HepG2 (cell line): Measurements from ENCODE around the gene NHERF2. TPM values are rescaled to one million over a fixed set of nuclear protein-coding genes. Genes with fewer than 3 reads are reported as not detected.

ENCODE experiments used
- BATF2 ChIP-seq: sonication (generic); formaldehyde crosslinking; IDR thresholded peaks from 2 replicates; pipeline ENCODE4 v1.8.0; 2022; ENCODE audit warnings: mild to moderate bottlenecking, missing genetic modification reagents, moderate library complexity
- CCAR2 ChIP-seq: fragments of 200-400 bp; formaldehyde crosslinking; optimal IDR thresholded peaks from 2 replicates; pipeline ENCODE3; 2018; ENCODE audit warnings: low read depth, mild to moderate bottlenecking, low read length, moderate library complexity
- CEBPZ ChIP-seq: IDR thresholded peaks from 2 replicates; pipeline ENCODE4 v1.6.1; 2012; ENCODE audit warnings: low read length, improper control_type of control experiment
- CSRNP1 ChIP-seq: sonication (generic); formaldehyde crosslinking; IDR thresholded peaks from 2 replicates; pipeline ENCODE4 v1.8.1; 2023; ENCODE audit warnings: mild to moderate bottlenecking, missing genetic modification reagents
- DNMT3B ChIP-seq: conservative IDR thresholded peaks from 2 replicates; pipeline ENCODE4 v1.6.1; 2016; ENCODE audit warnings: missing biosample characterization, control low read depth
- DPF2 ChIP-seq: sonication (generic); formaldehyde crosslinking; IDR thresholded peaks from 2 replicates; pipeline ENCODE4 v1.4.0; 2020; ENCODE audit warnings: mild to moderate bottlenecking, low read depth, missing genetic modification reagents, borderline replicate concordance
- MEIS1 ChIP-seq: sonication (generic); formaldehyde crosslinking; IDR thresholded peaks from 2 replicates; pipeline ENCODE4 v1.9.0; 2021; ENCODE audit warnings: mild to moderate bottlenecking, missing genetic modification reagents, moderate library complexity, borderline replicate concordance
- RNF219 ChIP-seq: sonication (generic); formaldehyde crosslinking; IDR thresholded peaks from 2 replicates; pipeline ENCODE4 v1.5.0; 2020; ENCODE audit warnings: mild to moderate bottlenecking, missing genetic modification reagents
- SOX13 ChIP-seq, 3 experiments: fragments of 450-650 bp in 1 of 3; sonication (generic) in 1 of 3; formaldehyde crosslinking in 1 of 3; IDR thresholded peaks in 2 of 3; conservative IDR thresholded peaks in 1 of 3; 2 replicates each; pipeline versions ENCODE4 v1.5.0 to v1.6.1; 2016 to 2020; ENCODE audit warnings: antibody characterized with exemption in 1 of 3, mild to moderate bottlenecking in 1 of 3, missing compliant biosample characterization in 1 of 3, missing genetic modification reagents in 1 of 3, moderate library complexity in 1 of 3
- SPEN ChIP-seq: sonication (generic); formaldehyde crosslinking; IDR thresholded peaks from 2 replicates; pipeline ENCODE4 v1.5.1; 2020; ENCODE audit warnings: low read depth, mild to moderate bottlenecking, missing genetic modification reagents
- THAP11 ChIP-seq: IDR thresholded peaks from 2 replicates; pipeline ENCODE4 v1.6.1; 2016; ENCODE audit warnings: missing biosample characterization, missing genetic modification reagents
- TRIM24 ChIP-seq: sonication (generic); formaldehyde crosslinking; IDR thresholded peaks from 2 replicates; pipeline ENCODE4 v1.8.0; 2022; ENCODE audit warnings: mild to moderate bottlenecking, missing genetic modification reagents
- U2AF1 ChIP-seq: fragments of 200-400 bp; formaldehyde crosslinking; optimal IDR thresholded peaks from 2 replicates; pipeline ENCODE3; 2017; ENCODE audit warnings: mild to moderate bottlenecking, low read depth, low read length
- ZFP91 ChIP-seq: sonication (generic); formaldehyde crosslinking; IDR thresholded peaks from 2 replicates; pipeline ENCODE4 v1.9.0; 2022; ENCODE audit warnings: missing genetic modification reagents, mild to moderate bottlenecking, borderline replicate concordance
- ZMYM2 ChIP-seq: sonication (generic); formaldehyde crosslinking; IDR thresholded peaks from 2 replicates; pipeline ENCODE4 v1.8.0; 2022; ENCODE audit warnings: mild to moderate bottlenecking, missing genetic modification reagents
- ZNF121 ChIP-seq: sonication (generic); formaldehyde crosslinking; IDR thresholded peaks from 2 replicates; pipeline ENCODE4 v1.5.0; 2020; ENCODE audit warnings: mild to moderate bottlenecking, missing genetic modification reagents
- ZNF124 ChIP-seq: sonication (generic); formaldehyde crosslinking; IDR thresholded peaks from 2 replicates; pipeline ENCODE4 v1.4.0; 2020; ENCODE audit warnings: missing genetic modification reagents
- ZNF430 ChIP-seq: sonication (generic); formaldehyde crosslinking; IDR thresholded peaks from 2 replicates; pipeline ENCODE4 v1.9.0; 2021; ENCODE audit warnings: mild to moderate bottlenecking, missing genetic modification reagents
- polyA plus RNA-seq, 8 experiments: library from polyadenylated mRNA; depleted of rRNA in 3 of 8; stranded (reverse) in 7 of 8; unstranded in 1 of 8; fragments of >200 nt; fragmentation: Illumina TruSeq in 4 of 8; extraction: Trizol in 4 of 8; gene quantifications; 2 replicates each; pipeline versions ENCODE4 v1.2.1 to v1.2.3, GENCODE V29; 2011 to 2016; ENCODE audit warnings: low read depth in 4 of 8, missing spikeins in 1 of 8, mixed read lengths in 1 of 8; ENCODE audit not compliant: insufficient read depth in 1 of 8
- total RNA-seq, 5 experiments: library from RNA; depleted of rRNA; stranded (reverse); fragments of >200 nt; fragmentation: Illumina TruSeq; extraction: Trizol; gene quantifications; 2 replicates each; pipeline ENCODE4 v1.2.3, GENCODE V29; 2016; ENCODE audit warnings: low read depth in 1 of 5

The NHERF2 gene
- total and polyA plus RNA-seq, 2 of the 13 experiments (the other 11 are each of a cell fraction or from before 2014, with no cell fraction given) = 23.7 to 39.3 TPM

GRCh38 chr16:2035431-2036199, 8.9 kb downstream of the NHERF2 start (continued):
- no peak for TF ChIP-seq BATF2 (CRISPR knock-in tag)
- peak; percentile 47; the same call in 1 of the 2 replicates for TF ChIP-seq CSRNP1 (CRISPR knock-in tag)
- TF ChIP-seq THAP11 = peak; percentile 88
- TF ChIP-seq RNF219 (CRISPR knock-in tag) = no peak
- TF ChIP-seq SOX13 (IDR thresholded peaks at IDR 0.05) = 0 out of 2 replicates have a peak, but pooled peaks have one; percentile 38
- peak in 1 of 2 experiments; percentile 81; a peak in 2 of 4 replicates for TF ChIP-seq SOX13 (CRISPR knock-in tag; conservative IDR thresholded peaks at IDR 0.05 in 1 of 2, IDR thresholded peaks at IDR 0.05 in 1 of 2)
- no peak for TF ChIP-seq U2AF1
- TF ChIP-seq ZMYM2 = peak; percentile 75; the same call in 1 of the 2 replicates
- TF ChIP-seq ZNF124 (CRISPR knock-in tag) = 0 out of 2 replicates have a peak, but pooled peaks have one; percentile 5
- peak; percentile 83 for TF ChIP-seq CCAR2
- peak; percentile 83 for TF ChIP-seq ZFP91 (CRISPR knock-in tag)
- peak; percentile 66 for TF ChIP-seq SPEN (CRISPR knock-in tag)
- no peak; the same call in 1 of the 2 replicates for TF ChIP-seq MEIS1 (CRISPR knock-in tag)
- no peak for TF ChIP-seq CEBPZ
- TF ChIP-seq DPF2 = peak; percentile 62
- 0 out of 2 replicates have a peak, but pooled peaks have one; percentile 11 for TF ChIP-seq TRIM24 (CRISPR knock-in tag)
- TF ChIP-seq ZNF430 = peak; percentile 72; the same call in 1 of the 2 replicates
- TF ChIP-seq ZNF121 = peak; percentile 75
- TF ChIP-seq DNMT3B = 0 out of 2 replicates have a peak, but pooled peaks have one; percentile 58
